Activated gamma-delta T cell (primary cell): ENCODE data around the gene RBM10.

Experiments
- DNase-seq: peaks from one replicate; lab custom pipeline; 2025; lab: John Stamatoyannopoulos, UW

The RBM10 gene

DNA sequence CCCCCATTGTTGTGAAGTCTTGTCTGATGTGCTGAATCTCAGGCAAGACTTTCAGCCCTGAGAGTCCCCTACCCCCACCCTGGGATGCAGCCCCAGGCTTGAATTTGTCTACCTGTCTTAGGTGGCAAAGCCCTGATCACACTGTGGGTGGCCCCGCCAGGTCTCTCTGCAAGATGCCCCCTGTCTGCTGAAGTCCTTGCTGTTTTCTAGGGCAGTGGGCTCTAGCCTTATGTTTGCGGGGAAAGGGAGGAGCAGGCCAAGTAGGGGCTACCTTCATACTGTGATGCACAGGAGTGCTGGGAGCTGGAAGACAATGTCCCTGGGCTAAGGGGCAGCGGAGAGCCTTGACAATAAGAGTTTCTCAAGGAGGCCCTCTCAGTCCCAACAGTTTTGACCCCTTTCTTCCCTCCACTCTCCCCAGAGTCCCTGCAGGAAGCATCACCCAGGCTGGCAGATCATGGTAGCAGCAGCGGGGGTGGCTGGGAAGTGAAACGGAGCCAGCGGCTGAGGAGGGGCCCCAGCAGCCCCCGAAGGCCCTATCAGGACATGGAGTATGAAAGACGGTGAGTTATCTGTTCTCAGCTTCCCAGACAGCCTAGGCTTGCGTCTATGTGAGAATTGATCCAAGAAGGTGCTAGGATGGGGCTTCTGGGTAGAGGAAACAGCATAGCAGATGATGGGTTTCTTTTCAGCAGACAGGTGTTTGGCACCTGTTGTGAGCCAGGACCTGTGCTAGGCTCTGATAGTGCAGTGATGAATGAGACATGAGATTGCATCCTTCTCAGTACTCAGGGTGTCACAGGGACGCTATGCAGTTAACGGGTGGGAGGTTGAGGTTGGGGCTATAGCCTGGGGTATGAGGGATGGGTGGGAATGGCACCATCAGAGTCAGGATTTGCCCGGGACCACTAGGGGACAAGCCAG is 2.2 kb downstream of the RBM10 start:
- no peak for DNase-seq

DNA sequence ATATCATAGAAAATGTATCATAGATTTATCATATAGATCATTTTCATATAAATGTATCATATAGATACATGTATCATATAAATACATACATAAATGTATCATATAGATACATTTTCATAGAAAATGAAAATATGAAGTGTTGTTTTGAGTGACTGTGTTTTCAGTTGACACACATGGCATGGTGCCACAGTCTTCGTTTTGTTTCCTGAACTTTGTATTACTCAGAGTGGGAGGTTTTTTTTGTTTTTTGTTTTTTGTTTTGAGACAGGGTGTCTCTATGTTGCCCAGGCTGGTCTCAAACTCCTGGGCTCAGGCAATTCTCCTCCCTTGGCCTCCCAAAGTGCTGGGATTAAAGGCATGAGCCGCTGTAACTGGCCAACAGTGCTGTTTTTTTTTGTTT is 3.9 kb downstream of the RBM10 start:
- no peak for DNase-seq

DNA sequence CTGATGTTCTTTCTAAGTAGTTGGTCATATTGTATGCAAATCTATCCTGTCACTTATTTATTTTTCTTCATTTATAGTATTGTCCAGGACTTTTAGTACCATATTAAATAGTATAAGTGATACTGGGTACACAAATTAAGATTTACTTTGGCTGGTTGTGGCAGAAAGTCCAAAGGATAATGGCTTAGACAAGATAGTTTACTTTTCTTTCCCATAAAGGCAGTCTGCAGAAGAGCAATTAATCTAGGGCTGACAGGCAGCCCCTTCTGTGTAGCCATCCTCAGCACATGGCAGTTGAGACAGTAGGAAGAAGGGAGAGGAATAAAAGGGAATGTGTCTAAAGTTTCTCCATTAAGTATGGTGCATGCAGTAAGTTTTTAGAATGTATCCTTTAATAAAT is 6.4 kb downstream of the RBM10 start:
- DNase-seq = no peak

DNA sequence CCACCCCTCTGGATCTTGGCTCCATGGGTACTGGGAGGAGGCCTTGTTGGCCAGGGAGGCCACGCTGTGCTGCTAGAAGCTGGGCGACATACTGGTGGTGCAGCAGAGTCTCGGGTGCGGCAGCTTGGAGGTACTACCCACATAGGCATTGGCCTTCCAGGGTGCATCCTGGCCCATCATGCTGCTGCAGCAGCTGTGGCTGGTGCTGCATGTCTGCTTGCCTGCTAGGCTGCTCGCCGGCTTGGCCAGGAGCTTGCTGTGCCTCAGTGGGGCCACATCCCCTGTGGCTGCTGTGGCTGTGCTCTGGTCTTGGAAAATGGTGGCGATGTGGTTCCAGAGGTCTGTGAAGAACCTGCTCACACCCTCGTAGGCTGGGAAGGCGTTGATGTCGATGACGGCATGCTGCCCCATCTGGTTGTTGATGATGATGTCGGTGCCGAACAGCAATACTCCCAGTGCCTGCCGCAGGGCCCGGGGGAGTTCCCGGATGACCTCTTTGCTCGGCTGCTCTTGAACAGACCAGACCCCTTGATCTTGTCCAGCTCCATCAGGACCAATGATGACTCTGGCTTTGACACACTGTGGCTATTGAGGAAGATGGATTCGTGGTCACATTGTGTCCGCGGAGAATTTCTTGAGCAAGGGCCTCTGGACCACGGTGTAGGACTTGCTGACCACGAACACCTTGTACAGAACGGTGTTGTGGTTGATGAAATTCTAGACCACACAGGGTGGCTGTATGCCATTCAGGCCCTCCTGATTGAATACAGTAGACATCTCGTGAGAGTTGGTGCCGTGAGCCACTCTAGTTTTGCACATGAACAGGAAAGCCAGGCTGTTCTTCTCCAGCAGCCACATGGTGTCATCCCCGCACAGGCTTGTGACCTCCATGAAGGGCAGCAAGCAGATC is 11.8 kb downstream of the RBM10 start:
- no peak for DNase-seq

DNA sequence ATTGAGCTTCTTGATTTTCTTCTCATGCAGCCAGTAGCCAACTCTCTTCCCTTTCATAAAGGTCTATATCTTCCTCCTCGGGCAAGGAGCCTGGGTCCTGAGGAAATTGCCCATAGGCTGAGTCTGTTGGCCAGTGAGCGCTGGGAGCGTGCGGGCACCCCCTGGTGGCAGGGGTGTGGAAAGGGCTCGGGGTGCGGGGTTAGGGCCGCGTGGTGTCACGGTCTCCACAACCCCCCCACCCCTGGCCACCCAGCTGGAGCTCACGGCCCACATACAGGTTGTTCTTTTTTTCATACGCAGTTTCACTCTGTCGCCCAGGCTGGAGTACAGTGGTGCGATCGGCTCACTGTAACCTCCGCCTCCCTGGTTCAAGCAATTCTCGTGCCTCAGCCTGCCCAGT is 13.1 kb downstream of the RBM10 start:
- no peak for DNase-seq

DNA sequence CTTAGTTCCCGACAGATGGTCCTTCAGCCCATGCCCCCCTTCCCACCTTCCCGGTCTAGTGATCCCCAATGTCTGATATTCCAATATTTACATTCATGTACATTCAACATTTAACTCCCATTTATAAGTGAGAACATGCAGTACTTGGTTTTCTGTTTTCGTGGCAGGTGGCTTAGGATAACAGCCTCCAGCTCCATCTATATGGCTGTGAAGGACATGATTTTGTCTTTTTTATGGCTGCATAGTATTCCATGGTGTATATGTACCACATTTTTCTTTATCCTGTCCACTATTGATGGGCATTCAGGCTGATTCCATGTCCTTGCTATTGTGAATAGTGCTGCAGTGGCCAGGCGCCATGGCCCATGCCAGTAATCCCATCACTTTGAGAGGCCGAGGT is 13.8 kb downstream of the RBM10 start:
- DNase-seq = no peak

DNA sequence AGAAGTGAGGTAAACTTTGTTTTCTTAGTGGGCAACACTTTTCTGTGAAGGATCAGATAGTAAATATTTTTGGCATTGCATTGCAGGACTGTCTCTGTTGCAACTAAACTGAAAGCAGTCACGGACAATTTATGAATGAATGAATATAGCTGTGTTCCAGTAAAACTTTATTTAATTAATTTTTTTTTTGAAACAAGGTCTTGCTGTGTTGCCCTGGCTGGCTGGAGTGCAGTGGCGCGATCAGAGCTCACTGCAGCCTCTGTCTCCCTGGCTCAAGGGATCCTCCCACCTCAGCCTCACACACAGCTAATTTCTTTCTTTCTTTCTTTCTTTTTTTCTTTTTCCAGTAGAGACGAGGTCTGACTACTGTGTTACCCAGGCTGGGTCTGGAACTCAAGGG is 15.8 kb downstream of the RBM10 start:
- DNase-seq = no peak

DNA sequence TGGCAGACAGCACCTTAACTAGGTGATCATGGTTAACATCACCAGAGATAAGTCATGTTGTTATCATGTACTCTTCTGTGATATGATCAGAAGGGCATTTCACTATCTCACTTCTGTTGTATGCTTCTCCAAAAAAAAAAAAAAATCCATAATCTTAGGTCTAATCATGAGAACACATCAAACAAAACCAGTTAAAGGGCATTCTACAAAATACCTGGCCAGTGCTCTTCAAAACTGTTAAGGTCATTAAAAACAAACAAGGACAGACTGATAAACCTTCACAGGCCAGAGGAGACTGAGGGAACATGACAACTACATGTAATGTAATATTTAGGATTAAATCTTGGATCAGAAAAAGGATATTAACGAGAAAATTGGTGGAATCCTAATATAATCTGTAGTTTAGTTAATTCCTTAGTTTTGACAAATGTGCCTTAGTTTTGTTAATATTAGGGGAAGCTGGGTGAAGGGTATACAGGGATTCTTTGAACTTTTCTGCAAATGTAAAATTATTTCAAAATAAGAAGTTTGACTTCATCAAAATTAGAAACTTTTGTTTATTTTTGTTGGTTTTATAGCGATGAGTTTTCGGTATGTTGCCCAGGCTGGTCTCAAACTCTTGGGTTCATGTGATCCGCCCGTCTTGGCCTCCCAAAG is 18.0 kb downstream of the RBM10 start:
- no peak for DNase-seq

DNA sequence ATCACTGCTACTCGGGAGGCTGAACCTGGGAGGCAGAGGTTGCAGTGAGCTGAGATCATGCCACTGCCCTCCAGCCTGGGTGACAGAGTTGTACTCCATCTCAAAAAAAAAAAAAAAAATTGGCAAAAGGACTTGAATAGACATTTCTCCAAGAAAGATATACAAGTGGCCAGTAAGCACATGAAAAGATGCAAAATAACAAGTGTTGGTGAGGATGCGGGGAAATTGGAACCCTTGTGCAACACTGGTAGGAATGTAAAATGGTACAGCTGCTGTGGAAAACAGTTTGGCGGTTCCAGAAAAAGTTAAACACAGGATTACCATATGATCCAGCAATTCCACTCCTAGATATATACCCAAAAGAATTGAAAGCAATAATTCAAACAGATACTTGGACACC is 19.4 kb downstream of the RBM10 start:
- DNase-seq = no peak

DNA sequence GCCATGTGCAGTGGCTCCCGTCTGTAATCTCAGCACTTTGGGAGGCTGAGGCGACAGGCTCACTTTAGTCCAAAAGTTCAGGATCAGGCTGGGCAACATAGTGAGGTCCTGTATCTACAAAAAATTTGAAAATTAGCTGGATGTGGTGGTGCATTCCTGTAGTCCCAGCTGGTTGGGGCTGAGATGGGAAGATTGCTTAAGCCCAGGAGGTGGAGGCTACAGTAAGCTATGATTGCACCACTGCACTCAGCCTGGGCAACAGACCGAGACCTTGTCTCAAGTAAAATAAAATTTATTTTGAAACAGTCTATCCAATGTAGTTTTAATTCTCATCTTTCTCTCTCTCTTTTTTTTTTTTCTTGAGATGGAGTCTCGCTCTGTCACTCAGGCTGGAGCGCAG is 21.1 kb downstream of the RBM10 start:
- no peak for DNase-seq

DNA sequence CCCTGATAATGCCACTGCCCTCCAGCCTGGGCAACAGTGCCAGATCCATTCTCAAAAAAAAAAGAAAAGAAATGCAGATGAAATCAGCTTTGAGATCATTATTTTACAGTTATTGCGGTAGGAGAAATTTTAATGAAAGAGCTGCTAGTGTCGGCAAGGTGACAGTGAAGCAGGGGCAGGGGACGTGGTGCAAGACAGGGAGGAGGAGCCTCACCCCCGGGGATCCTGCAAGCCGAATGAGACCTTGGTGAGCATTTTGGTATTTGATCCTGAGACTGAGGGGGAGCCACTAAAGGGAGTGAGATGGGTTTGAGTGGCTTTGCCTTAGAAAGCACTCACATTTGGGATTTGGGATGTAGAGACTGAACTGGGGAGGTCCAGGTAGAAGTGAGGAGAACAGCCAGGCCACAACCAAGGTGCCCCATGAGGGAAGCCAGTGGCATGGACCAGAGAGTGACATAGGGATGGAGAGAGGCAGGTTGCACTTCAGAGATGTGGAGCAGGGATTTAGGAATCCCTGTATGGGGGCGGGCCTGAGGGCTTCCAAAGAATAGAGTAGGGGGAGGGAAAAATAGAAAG is 23.6 kb downstream of the RBM10 start:
- DNase-seq = no peak

DNA sequence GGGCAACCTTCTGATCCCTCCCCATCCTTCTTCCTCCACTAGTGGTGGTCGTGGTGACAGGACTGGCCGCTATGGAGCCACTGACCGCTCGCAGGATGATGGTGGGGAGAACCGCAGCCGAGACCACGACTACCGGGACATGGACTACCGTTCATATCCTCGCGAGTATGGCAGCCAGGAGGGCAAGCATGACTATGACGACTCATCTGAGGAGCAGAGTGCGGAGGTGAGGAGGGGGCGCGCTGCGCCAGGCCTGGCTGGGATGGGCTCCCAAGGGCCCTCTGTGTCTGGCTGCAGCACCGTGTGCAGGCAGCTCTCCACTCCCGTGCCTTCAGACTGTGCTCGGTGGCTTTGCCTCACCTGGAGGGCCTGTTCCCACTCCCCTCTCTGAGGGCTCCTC is 24.3 kb downstream of the RBM10 start:
- no peak for DNase-seq

DNA sequence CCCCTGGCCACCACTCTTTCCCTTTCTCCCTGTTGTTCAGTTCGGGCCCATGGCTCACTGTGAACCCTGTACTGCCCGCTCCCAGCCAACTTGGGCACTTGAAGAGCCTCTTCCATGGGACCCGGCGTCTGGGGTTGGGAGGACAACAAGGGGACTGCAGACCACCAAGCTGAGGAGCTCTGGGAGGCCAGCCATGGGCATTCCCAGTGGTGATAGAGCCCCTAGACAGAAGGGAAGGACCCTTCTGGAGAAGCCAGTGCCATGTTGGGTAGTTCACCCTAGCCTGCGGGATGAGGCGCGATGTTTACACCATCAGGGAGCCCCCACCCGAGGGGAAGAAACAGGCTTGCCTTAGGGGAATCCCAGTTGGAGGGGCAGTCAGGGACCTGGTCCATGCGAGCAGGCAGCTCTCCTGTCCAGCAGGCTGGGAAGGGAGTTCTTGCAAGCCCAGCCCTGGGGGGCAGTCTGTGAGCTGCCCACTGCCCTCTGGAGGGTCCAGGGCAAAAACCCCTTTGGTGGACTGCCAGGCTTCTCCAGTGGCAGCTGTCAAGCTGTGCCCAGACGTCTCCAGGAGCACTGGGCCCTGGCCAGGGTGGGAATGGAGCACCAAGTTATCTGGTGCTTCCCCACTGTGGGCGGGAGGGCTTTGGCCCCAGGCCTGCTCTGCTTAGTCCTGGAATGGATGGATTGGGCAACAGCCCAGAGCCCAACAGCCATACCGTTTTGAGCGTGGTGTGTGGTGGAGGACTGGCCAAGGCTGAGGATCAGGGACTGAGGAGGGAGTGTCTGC is 24.9 kb downstream of the RBM10 start:
- no peak for DNase-seq

DNA sequence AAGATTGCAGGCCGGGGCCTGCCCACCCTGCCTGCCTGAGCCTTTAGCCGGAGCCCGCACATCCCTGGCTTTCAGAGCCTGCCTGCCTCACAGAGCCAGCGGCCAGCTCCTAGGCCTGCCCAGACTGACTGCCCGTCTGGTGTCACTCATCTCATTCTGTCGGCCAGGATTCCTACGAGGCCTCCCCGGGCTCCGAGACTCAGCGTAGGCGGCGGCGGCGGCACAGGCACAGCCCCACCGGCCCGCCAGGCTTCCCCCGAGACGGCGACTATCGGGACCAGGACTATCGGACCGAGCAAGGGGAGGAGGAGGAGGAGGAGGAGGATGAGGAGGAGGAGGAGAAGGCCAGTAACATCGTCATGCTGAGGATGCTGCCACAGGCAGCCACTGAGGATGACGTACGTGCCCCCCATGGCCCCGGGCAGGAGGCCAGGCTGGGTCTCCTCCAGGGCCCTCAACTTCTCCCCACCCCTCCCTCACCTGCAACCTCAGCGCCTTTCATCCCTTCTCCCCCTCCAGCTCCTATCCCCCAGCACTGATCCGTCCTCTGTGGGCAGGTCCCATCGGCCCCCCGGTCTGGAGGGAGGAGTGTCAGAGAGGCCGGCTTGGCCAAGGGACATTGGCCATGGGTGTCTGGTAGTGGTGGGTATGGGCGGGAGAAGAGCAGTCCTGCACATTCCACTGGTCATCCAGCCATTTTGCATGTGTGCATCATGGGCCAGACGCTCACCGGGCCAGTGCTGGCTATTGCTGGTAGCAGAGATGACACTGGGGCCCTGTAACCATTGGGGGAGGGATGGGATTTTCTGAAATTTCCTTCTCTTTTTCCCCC is 26.1 kb downstream of the RBM10 start:
- no peak for DNase-seq

DNA sequence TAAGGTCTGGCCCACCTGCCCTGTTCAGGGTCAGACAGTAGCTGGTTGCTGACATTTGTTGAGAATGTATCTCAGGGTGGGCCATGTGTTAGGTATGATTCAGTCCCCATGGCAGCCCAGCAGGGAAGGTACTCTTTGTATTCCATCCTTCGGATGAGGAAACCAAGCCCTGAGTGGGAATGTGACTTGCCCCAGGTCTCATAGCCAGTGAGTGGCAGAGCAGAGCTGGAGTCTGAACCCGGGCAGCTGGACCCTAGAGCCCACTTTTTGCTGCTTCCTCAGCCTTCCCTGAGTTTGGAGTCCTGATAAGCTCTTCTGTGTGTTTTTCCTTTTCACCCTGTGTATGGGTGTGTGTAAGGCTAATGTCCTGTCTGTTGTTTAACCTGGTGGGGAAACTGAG is 27.0 kb downstream of the RBM10 start:
- DNase-seq = no peak

DNA sequence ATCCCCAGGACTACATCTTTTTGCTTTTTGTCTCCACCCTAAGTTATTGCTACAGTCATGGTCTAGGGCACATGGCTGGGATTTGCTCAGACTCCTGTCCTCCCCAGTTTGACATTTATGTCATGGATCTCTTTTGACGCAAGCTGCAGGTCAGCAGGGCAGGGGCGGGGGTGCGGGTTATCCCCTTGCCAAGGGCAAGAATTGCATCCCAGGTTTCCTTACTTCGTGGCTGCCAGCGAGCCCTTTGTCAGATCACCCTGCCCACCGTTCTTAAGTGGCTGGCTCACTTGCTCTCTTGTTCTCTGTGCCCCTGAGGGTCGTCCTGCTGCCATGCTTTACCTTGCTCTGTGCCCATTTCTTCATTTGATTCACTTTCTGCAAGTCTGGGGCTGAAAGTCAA is 27.5 kb downstream of the RBM10 start:
- no peak for DNase-seq

DNA sequence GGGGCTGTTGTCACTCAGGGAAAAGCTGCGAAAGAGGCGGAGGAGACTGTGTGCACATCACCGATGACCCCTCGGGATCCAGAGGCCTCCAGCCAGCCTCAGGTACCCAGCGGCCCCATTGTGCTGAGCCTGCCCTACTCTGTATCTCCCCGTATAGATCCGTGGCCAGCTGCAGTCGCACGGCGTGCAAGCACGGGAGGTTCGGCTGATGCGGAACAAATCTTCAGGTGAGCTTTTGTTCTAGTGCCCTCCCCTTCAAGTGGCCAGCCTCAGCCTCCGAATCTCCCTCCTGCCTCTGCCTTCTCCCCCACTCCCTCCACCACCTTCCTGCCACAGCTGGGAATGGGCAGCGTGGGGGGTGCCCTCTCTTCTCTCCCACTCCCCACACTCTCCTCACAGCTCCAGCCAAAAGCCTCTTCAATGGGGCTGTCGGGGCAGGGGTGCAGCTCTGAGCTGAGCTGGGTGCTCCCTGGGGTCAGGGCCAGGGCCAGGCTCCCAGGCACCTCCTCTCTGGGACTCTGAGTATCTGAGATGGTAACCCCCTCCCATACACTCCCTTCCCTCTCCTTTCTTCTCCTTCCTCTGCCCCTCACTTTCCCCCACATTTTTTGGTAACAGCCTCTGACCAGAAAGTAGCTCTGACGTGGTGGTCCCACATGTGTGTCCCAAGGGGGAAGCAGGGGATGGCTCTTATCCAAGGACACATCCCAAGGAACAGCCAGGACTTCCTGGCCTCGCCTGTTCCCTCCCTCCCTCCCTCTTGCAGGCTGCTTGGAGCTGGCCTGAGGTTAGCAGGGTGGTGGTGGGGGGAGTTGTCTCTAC is 28.2 kb downstream of the RBM10 start:
- no peak for DNase-seq

DNA sequence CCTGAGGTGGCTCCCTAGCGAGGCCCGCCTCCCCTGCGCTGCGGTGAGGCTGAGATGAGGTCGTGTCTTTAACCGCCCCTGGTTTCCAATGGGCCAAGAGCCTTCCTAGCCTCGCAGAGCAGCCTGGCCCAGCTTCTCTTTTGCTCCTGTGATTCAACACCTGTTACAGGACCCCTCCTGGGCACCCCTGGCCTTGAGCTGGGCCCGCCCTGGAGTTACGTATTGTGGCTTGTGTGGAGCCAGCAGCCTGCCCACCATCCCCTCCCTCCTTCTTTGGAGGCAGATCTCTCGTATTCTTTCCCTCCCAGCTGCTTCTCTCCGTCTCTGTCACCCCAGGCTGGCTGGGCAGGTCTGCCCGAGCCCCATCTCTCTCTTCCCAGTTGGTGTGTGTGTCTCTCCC is 29.4 kb downstream of the RBM10 start:
- DNase-seq = no peak

DNA sequence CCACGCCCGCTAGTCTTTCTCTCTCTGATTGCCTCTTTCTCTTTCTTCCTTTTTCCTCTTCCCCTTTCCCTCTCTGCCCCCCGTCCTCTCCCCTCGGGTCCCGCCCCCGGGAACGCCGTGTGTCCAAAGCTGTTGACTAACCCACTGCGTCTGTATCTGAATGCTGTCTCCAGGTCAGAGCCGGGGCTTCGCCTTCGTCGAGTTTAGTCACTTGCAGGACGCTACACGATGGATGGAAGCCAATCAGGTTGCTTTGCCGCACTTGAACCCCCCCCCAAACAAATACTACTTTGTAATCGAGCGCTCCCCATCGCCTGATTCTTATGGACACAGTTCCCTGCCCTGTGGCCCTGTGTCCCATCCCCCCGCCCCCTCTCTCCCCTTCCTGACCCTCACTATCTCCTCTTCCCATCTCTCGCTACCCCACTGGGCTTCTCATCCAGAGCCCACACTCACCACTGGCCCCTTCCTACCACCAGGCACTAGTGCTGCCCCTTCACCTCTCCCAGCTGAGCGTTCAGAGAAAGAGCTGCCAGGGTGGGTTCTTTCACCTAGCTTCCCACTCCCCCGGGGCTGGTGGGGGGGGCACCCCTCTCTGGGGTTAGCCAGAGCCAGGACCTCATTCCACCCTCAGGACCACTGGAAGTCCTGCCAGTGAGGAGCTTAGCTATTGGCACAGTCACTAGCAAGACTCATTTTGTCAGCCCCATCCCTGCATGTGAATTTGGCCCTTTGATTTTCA is 30.0 kb downstream of the RBM10 start:
- no peak for DNase-seq
